ENCODE measurements around the gene TUBB4B.

GRCh38 chr9:137214620-137215019 is 26.5 kb upstream of the TUBB4B start:
- TF ChIP-seq CTCF (conservative IDR thresholded peaks at IDR 0.05; ENCODE audit: low read length) = no peak
- no peak for TF ChIP-seq EZH2phosphoT487 (IDR thresholded peaks at IDR 0.05; ENCODE audit: borderline replicate concordance, low read depth, low read length)

Data from OCI-LY7 (cell line).